ENCODE results near the gene NEGR1.

NEGR1 gene

GRCh38 chr1:72115290-72115689 is 167.0 kb downstream of the NEGR1 start:
- DNase-seq, result no peak

- peak; percentile 2 for DNase-seq
These were observed 170.7 kb downstream of the NEGR1 start for GRCh38 chr1:72111662-72112061.

GRCh38 chr1:72109916-72110315 is 172.4 kb downstream of the NEGR1 start:
- DNase-seq, result no peak

- DNase-seq, result no peak
These were observed 177.1 kb downstream of the NEGR1 start for GRCh38 chr1:72105201-72105600.

- DNase-seq, result no peak
These were observed 180.3 kb downstream of the NEGR1 start for GRCh38 chr1:72101840-72102632.

- no peak for DNase-seq
These were observed 181.6 kb downstream of the NEGR1 start for GRCh38 chr1:72100771-72101170.

- no peak for DNase-seq
These were observed 184.3 kb downstream of the NEGR1 start for GRCh38 chr1:72097851-72098570.

GRCh38 chr1:72094209-72094608 is 188.1 kb downstream of the NEGR1 start:
- DNase-seq, result no peak

GRCh38 chr1:72086394-72086793 is 195.9 kb downstream of the NEGR1 start:
- no peak for DNase-seq

GRCh38 chr1:72075425-72075824 is 206.9 kb downstream of the NEGR1 start:
- DNase-seq, result no peak

GRCh38 chr1:72066431-72066830 is 215.9 kb downstream of the NEGR1 start:
- no peak for DNase-seq

GRCh38 chr1:72064196-72065075 is 217.9 kb downstream of the NEGR1 start:
- no peak for DNase-seq

- no peak for DNase-seq
These were observed 218.8 kb downstream of the NEGR1 start for GRCh38 chr1:72063364-72064044.

- peak; percentile 56 for DNase-seq
These were observed 219.8 kb downstream of the NEGR1 start for GRCh38 chr1:72062584-72062983.

- peak; percentile 61 for DNase-seq
These were observed 221.7 kb downstream of the NEGR1 start for GRCh38 chr1:72060466-72061245.

- DNase-seq, result no peak
These were observed 225.8 kb downstream of the NEGR1 start for GRCh38 chr1:72056516-72056915.

GRCh38 chr1:72051538-72051937 is 230.8 kb downstream of the NEGR1 start:
- no peak for DNase-seq

GRCh38 chr1:72050551-72050950 is 231.8 kb downstream of the NEGR1 start:
- DNase-seq, result no peak

GRCh38 chr1:72037745-72038343 is 244.5 kb downstream of the NEGR1 start:
- DNase-seq, result peak; percentile 70

- DNase-seq, result no peak
These were observed 247.5 kb downstream of the NEGR1 start for GRCh38 chr1:72034827-72035226.
